Ovary (tissue), 3 donors: Measurements from ENCODE around the gene DCST1.
A peak's percentile ranks its signal among the peaks of the same experiment; 100 is the strongest.

Experiments used
- EP300 ChIP-seq: sonication (generic); formaldehyde crosslinking; IDR thresholded peaks from one replicate; pipeline ENCODE4 v1.6.1; 2017; ENCODE audit warnings: antibody characterized with exemption
- POLR2A ChIP-seq: fragments of 450-650 bp; IDR thresholded peaks from one replicate; pipeline ENCODE4 v1.6.1; 2017; ENCODE audit warnings: antibody characterized with exemption, mild to moderate bottlenecking, moderate library complexity
- TF ChIP-seq, protein P1 (sequence below), 3 donors: fragments of 450-650 bp in 2 of 3; fragments of 200-600 bp in 1 of 3; IDR thresholded peaks; one replicate each; pipeline versions ENCODE4 v1.5.1 to v1.8.0; 2016 to 2022; ENCODE audit warnings: antibody characterized with exemption in 3 of 3, mild to moderate bottlenecking in 1 of 3
- donor health status: DM: no; HTN: no; CAD: no.

DNA sequence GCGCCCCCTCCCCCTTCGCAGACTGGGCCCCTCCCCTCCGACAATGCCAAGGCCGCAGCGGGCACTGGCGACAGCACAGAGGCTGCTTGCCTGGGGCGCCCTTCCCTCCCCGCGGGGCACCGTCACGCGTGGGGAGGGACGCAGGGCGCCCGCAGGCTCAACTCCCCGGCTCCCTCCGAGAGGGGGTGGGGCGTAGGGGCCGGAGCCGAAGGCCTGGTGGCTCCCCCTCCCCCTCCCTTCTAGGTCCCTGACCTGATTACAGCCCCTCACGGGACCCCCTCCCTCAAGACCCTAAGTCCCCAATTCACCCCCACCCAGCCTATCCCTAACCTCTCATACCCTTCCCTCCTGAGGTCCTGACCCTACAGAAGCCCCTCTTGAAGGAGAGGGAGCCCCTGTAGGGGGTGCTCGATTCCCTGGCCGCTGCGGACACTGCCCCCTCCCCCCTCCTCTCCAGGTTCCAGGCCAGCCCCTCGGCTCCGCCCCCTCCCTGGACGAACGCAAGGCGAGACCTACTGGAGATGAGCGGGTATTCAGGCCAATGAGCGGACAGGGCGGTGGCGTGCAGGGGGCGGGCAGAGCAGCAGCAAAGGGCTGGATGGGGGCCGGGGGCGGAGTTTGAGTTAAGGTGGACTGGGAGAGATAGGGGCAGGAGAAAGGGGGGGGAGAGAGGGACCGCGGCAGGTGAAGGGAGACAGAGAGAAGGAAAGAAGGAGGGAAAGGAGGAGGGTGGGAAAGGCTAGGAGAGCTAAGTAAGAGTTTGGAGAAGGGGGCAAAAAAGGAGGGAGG is 31.8 kb upstream of the DCST1 start:
- TF ChIP-seq, protein P1, sequence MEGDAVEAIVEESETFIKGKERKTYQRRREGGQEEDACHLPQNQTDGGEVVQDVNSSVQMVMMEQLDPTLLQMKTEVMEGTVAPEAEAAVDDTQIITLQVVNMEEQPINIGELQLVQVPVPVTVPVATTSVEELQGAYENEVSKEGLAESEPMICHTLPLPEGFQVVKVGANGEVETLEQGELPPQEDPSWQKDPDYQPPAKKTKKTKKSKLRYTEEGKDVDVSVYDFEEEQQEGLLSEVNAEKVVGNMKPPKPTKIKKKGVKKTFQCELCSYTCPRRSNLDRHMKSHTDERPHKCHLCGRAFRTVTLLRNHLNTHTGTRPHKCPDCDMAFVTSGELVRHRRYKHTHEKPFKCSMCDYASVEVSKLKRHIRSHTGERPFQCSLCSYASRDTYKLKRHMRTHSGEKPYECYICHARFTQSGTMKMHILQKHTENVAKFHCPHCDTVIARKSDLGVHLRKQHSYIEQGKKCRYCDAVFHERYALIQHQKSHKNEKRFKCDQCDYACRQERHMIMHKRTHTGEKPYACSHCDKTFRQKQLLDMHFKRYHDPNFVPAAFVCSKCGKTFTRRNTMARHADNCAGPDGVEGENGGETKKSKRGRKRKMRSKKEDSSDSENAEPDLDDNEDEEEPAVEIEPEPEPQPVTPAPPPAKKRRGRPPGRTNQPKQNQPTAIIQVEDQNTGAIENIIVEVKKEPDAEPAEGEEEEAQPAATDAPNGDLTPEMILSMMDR (IDR thresholded peaks at IDR 0.05): peak in 2 of 3 donors; percentile 48 to 58
- TF ChIP-seq POLR2A (peak; percentile 92), EP300 (no peak)
